Measurements from ENCODE around the gene NDUFAF8. TPM values are rescaled to one million over a fixed set of nuclear protein-coding genes. Genes with fewer than 3 reads are reported as not detected.

The NDUFAF8 gene
- total RNA-seq, 1 experiment from 2014 or later = 60.1 TPM

- Mint-ChIP-seq H3K36me3 (ENCODE audit: insufficient read depth in 1 of 3, low read depth in 3 of 3) (peaks cover 0 to 13% (median 6%) of the 10 kb centered on the region in 3 experiments; a peak in 5 of 7 replicates), H3K4me3 (no peak overlapping the region), H3K27me3 (ENCODE audit: low read depth) (no peaks in the 10 kb centered on the region), H3K9me3 (no peaks in the 10 kb centered on the region), H3K27ac (no peak overlapping the region), H3K4me1 (no peaks in the 10 kb centered on the region)
- H3K9me3 ChIP-seq (ENCODE audit: control insufficient read depth, low read depth, low read length) = no peaks in the 10 kb centered on the region
- no CpG with 5 or more reads among the region's 17 CpGs for WGBS (ENCODE audit: extremely low coverage, insufficient read length, low lambda C conversion rate)
- no peaks in the 10 kb centered on the region for H3K27me3 ChIP-seq (ENCODE audit: insufficient read depth, low read length)
- H3K56ac ChIP-seq (ENCODE audit: insufficient read length, low read depth, low read length) = no peak overlapping the region
- H2BK12ac ChIP-seq (ENCODE audit: insufficient read length, low read depth, low read length) = no peak overlapping the region
- H3K9ac ChIP-seq (ENCODE audit: extremely low read depth, insufficient read length, low read length) = no peak overlapping the region
- H4K91ac ChIP-seq (ENCODE audit: insufficient read length, low read depth, low read length) = no peak overlapping the region
- no peak overlapping the region for H4K5ac ChIP-seq (ENCODE audit: insufficient read length, low read depth, low read length)
- no peak overlapping the region for H3K4me2 ChIP-seq (ENCODE audit: insufficient read depth, insufficient read length, low read length)
- H3K79me1 ChIP-seq (ENCODE audit: insufficient read depth, low read depth, low read length, poor library complexity, severe bottlenecking) = no peaks in the 10 kb centered on the region
- no peak overlapping the region for H2BK5ac ChIP-seq (ENCODE audit: insufficient read length, low read length)
- H2BK120ac ChIP-seq (ENCODE audit: low read depth, low read length, poor library complexity, severe bottlenecking) = no peak overlapping the region
- no peak overlapping the region for H2BK15ac ChIP-seq (ENCODE audit: low read depth, low read length)
- H3K14ac ChIP-seq (ENCODE audit: insufficient read depth, low read length) = no peak overlapping the region
- no peak overlapping the region for H3K18ac ChIP-seq (ENCODE audit: insufficient read length, low read depth, low read length)
- H3K23me2 ChIP-seq (ENCODE audit: insufficient read length, low read depth, low read length, poor library complexity, severe bottlenecking) = no peaks in the 10 kb centered on the region
- TF ChIP-seq CTCF (conservative IDR thresholded peaks at IDR 0.05) = no peak
- no peak for DNase-seq
- H2AFZ ChIP-seq (ENCODE audit: low read length) = no peak overlapping the region
- no peaks in the 10 kb centered on the region for H4K20me1 ChIP-seq (ENCODE audit: control insufficient read depth, insufficient read depth, insufficient read length)
- no peak overlapping the region for H3K4ac ChIP-seq (ENCODE audit: low read depth, low read length)
- no peaks in the 10 kb centered on the region for H3K79me2 ChIP-seq (ENCODE audit: insufficient read depth, low read length)
- H4K8ac ChIP-seq (replicated peaks; ENCODE audit: insufficient read length, low read depth, low read length) = no peak overlapping the region
- H2AK5ac ChIP-seq (ENCODE audit: insufficient read length, low read length) = no peak overlapping the region
- no peak overlapping the region for H3K23ac ChIP-seq (ENCODE audit: insufficient read length, low read depth, low read length)
- no peak overlapping the region for H3T11ph ChIP-seq (ENCODE audit: low read length)
- no peaks in the 10 kb centered on the region for H3K4me1 ChIP-seq (ENCODE audit: insufficient read depth, low read length)
- H3K27ac ChIP-seq (ENCODE audit: insufficient read length, low read depth, low read length) = no peak overlapping the region
- no peak overlapping the region for H2BK20ac ChIP-seq (ENCODE audit: low read depth, low read length, poor library complexity, severe bottlenecking)
These were observed 46.1 kb upstream of the NDUFAF8 start for GRCh38 chr17:81193051-81193410.
